ENCODE data around the gene VWF.

VWF gene

DNA sequence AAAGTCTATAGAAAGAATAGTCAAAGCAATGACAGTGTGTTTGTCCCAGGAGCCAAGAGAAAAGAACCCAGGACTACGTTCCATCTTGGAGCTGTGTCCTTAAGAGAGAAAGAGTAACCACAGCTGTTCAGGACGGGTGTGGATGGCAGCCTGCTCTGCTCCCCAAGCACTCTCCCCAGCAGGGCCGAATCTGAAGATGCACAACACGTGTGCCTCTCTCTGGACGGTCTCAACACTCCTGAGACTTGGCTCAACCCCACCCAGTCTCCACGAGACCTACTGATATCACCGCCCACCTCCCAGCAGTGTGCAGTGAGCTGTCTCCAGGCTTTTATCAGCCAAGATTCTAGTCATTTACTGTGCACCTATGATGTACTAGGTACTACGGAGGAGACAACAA lies 152.1 kb downstream of the VWF start:
- DNase-seq = no peak
- H4K20me1 ChIP-seq (ENCODE audit: insufficient read depth, low read length) = no peaks in the 10 kb centered on the region
- no peak overlapping the region for H3K4me3 ChIP-seq (ENCODE audit: low read length)
- H3K9ac ChIP-seq (ENCODE audit: low read length) = no peak overlapping the region
- H3K9me2 ChIP-seq (replicated peaks; ENCODE audit: insufficient read depth, low read length) = no peaks in the 10 kb centered on the region
- no peaks in the 10 kb centered on the region for H3K9me3 ChIP-seq (replicated peaks; ENCODE audit: insufficient read depth, low read length)
- H3K27me3 ChIP-seq (replicated peaks; ENCODE audit: insufficient read depth, low read length) = no peaks in the 10 kb centered on the region
- no peak overlapping the region for H3K27ac ChIP-seq (ENCODE audit: low read length)
- H2AFZ ChIP-seq (ENCODE audit: low read length) = no peak overlapping the region
- H3K36me3 ChIP-seq (replicated peaks; ENCODE audit: insufficient read depth, low read length) = no peaks in the 10 kb centered on the region
- H3K79me2 ChIP-seq (ENCODE audit: low read length) = no peaks in the 10 kb centered on the region
- TF ChIP-seq, protein P1, sequence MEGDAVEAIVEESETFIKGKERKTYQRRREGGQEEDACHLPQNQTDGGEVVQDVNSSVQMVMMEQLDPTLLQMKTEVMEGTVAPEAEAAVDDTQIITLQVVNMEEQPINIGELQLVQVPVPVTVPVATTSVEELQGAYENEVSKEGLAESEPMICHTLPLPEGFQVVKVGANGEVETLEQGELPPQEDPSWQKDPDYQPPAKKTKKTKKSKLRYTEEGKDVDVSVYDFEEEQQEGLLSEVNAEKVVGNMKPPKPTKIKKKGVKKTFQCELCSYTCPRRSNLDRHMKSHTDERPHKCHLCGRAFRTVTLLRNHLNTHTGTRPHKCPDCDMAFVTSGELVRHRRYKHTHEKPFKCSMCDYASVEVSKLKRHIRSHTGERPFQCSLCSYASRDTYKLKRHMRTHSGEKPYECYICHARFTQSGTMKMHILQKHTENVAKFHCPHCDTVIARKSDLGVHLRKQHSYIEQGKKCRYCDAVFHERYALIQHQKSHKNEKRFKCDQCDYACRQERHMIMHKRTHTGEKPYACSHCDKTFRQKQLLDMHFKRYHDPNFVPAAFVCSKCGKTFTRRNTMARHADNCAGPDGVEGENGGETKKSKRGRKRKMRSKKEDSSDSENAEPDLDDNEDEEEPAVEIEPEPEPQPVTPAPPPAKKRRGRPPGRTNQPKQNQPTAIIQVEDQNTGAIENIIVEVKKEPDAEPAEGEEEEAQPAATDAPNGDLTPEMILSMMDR (IDR thresholded peaks at IDR 0.05; ENCODE audit: low read length) = no peak
- TF ChIP-seq EZH2 (optimal IDR thresholded peaks at IDR 0.05; ENCODE audit: low read depth, low read length) (no peak), EZH2phosphoT487 (IDR thresholded peaks at IDR 0.05; ENCODE audit: low read length) (no peak)
- no peaks in the 10 kb centered on the region for H3K4me1 ChIP-seq (ENCODE audit: low read length)
- no peaks in the 10 kb centered on the region for H3F3A ChIP-seq (ENCODE audit: insufficient read depth, low read length)
- no peak overlapping the region for H3K4me2 ChIP-seq (ENCODE audit: low read depth, low read length)

DNA sequence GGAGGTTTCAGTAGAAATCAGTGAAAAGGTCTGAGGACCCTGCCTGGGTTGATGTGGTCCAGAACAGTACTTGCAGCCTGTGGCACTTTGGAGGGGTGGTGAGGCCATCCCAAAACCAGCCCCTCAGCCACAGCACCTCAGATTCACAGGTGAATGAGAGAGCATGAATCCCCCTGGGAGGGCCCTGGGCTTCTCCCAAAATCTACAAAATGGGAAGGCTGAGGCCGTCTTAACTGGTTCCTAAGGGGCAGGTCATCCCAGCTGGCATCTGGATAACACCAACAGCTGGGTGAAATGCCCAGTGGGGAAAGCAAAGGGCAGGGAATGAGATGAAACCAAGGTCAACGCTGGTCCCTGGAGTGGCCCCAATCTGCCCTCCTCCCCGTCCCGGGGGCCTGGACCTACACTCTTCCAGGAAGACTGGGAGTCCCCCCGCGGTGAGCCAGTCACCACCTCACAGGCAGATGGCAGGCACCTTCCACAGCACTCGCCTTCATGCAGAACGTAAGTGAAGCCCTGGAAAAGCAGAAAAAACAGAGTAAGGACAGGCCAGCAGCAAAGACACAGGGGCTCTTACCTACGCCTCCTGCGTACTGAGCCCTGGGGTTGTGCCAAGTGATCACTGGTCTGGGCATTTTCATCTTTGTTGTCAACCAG lies 153.1 kb downstream of the VWF start:
- H3K27me3 ChIP-seq (replicated peaks; ENCODE audit: insufficient read depth, low read length) = no peaks in the 10 kb centered on the region
- H3K9me2 ChIP-seq (replicated peaks; ENCODE audit: insufficient read depth, low read length) = no peaks in the 10 kb centered on the region
- TF ChIP-seq EZH2phosphoT487 (IDR thresholded peaks at IDR 0.05; ENCODE audit: low read length) (no peak), EZH2 (optimal IDR thresholded peaks at IDR 0.05; ENCODE audit: low read depth, low read length) (no peak)
- TF ChIP-seq, protein P1 (IDR thresholded peaks at IDR 0.05; ENCODE audit: low read length) = no peak

DNA sequence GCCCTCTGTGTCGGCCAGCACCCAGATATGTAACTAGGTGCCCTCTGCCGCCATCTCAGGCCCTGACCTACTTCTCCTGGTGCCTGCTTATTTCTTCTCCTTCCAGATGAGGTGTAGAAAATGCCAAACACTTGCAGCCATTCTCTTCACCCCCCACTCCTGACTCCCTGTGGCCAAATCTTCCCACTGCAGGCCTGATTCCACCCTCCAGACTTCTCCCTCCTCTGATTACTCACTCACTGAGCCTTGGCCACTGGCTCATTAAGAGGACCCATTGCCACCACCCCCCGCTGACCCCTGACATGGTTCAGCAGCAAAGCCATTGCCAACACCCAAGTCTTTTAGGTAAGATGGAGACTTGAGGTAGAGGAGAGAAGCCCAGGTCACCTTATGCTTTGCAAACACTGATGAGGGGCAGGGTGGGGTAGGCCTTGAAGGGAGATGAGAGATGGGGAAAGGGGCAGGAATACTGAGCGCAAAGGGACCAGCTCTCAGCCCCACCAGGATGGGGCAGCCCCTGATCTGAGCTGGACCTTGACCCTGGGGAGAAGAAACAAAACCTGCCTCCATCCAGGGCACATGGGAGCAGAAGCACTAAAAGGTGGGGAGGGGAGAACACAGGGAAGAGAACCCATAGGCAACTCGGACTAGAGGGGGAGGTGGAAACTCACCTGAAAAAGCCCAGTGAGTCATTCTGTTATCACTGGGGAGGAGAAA lies 154.3 kb downstream of the VWF start:
- H3K9ac ChIP-seq (ENCODE audit: low read length) = no peak overlapping the region
- H3K4me2 ChIP-seq (ENCODE audit: low read depth, low read length) = no peak overlapping the region
- H3K27me3 ChIP-seq (replicated peaks; ENCODE audit: insufficient read depth, low read length) = no peaks in the 10 kb centered on the region
- no peaks in the 10 kb centered on the region for H3K79me2 ChIP-seq (ENCODE audit: low read length)
- H4K20me1 ChIP-seq (ENCODE audit: insufficient read depth, low read length) = no peaks in the 10 kb centered on the region
- no peaks in the 10 kb centered on the region for H3K9me3 ChIP-seq (replicated peaks; ENCODE audit: insufficient read depth, low read length)
- DNase-seq = no peak
- no peaks in the 10 kb centered on the region for H3F3A ChIP-seq (ENCODE audit: insufficient read depth, low read length)
- no peak overlapping the region for H3K27ac ChIP-seq (ENCODE audit: low read length)
- H3K36me3 ChIP-seq (replicated peaks; ENCODE audit: insufficient read depth, low read length) = no peaks in the 10 kb centered on the region
- TF ChIP-seq EZH2phosphoT487 (IDR thresholded peaks at IDR 0.05; ENCODE audit: low read length) (no peak), EZH2 (optimal IDR thresholded peaks at IDR 0.05; ENCODE audit: low read depth, low read length) (no peak)
- TF ChIP-seq, protein P1 (IDR thresholded peaks at IDR 0.05; ENCODE audit: low read length) = no peak
- H3K9me2 ChIP-seq (replicated peaks; ENCODE audit: insufficient read depth, low read length) = no peaks in the 10 kb centered on the region
- H3K4me3 ChIP-seq (ENCODE audit: low read length) = no peak overlapping the region
- H3K4me1 ChIP-seq (ENCODE audit: low read length) = no peaks in the 10 kb centered on the region
- no peak overlapping the region for H2AFZ ChIP-seq (ENCODE audit: low read length)

More for the DNA sequence above, 153.1 kb downstream of the VWF start:
- no peaks in the 10 kb centered on the region for H3K36me3 ChIP-seq (replicated peaks; ENCODE audit: insufficient read depth, low read length)
- no peak overlapping the region for H3K4me2 ChIP-seq (ENCODE audit: low read depth, low read length)
- no peak for DNase-seq
- no peaks in the 10 kb centered on the region for H4K20me1 ChIP-seq (ENCODE audit: insufficient read depth, low read length)
- H3K9ac ChIP-seq (ENCODE audit: low read length) = no peak overlapping the region
- no peaks in the 10 kb centered on the region for H3K4me1 ChIP-seq (ENCODE audit: low read length)
- H2AFZ ChIP-seq (ENCODE audit: low read length) = no peak overlapping the region
- no peaks in the 10 kb centered on the region for H3F3A ChIP-seq (ENCODE audit: insufficient read depth, low read length)
- H3K9me3 ChIP-seq (replicated peaks; ENCODE audit: insufficient read depth, low read length) = no peaks in the 10 kb centered on the region
- H3K27ac ChIP-seq (ENCODE audit: low read length) = no peak overlapping the region
- H3K79me2 ChIP-seq (ENCODE audit: low read length) = no peaks in the 10 kb centered on the region
- no peak overlapping the region for H3K4me3 ChIP-seq (ENCODE audit: low read length)

Measured in MM.1S (cell line).